ENCODE measurements around the gene FAM89B.

FAM89B gene

GRCh38 chr11:65538915-65539743, 33.2 kb upstream of the FAM89B start:
- no peak overlapping the region for H3K9ac ChIP-seq (ENCODE audit: low read length)
- H3K4me2 ChIP-seq (ENCODE audit: low read depth, low read length, poor library complexity, severe bottlenecking): peak overlapping the region; percentile 49
- H2AFZ ChIP-seq (ENCODE audit: low read depth, low read length, severe bottlenecking): no peak overlapping the region
- H3K4me3 ChIP-seq (ENCODE audit: insufficient read depth, low read length, poor library complexity, severe bottlenecking): no peak overlapping the region
- H3K9me3 ChIP-seq (ENCODE audit: insufficient read depth, low read length): no peaks in the 10 kb centered on the region
- no peak for TF ChIP-seq EZH2phosphoT487 (conservative IDR thresholded peaks at IDR 0.05; ENCODE audit: low read length)
- TF ChIP-seq, protein P1, sequence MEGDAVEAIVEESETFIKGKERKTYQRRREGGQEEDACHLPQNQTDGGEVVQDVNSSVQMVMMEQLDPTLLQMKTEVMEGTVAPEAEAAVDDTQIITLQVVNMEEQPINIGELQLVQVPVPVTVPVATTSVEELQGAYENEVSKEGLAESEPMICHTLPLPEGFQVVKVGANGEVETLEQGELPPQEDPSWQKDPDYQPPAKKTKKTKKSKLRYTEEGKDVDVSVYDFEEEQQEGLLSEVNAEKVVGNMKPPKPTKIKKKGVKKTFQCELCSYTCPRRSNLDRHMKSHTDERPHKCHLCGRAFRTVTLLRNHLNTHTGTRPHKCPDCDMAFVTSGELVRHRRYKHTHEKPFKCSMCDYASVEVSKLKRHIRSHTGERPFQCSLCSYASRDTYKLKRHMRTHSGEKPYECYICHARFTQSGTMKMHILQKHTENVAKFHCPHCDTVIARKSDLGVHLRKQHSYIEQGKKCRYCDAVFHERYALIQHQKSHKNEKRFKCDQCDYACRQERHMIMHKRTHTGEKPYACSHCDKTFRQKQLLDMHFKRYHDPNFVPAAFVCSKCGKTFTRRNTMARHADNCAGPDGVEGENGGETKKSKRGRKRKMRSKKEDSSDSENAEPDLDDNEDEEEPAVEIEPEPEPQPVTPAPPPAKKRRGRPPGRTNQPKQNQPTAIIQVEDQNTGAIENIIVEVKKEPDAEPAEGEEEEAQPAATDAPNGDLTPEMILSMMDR (IDR thresholded peaks at IDR 0.05; ENCODE audit: insufficient read depth, low read length, poor library complexity, severe bottlenecking): no peak
- H3K36me3 ChIP-seq (ENCODE audit: low read length): no peaks in the 10 kb centered on the region
- H3F3A ChIP-seq (ENCODE audit: insufficient read depth): no peaks in the 10 kb centered on the region; the same call in 1 of the 2 replicates
- H3K79me2 ChIP-seq (ENCODE audit: insufficient read depth, low read length): no peaks in the 10 kb centered on the region
- no peaks in the 10 kb centered on the region for H4K20me1 ChIP-seq (ENCODE audit: low read depth, low read length)
- H3K27me3 ChIP-seq (ENCODE audit: low read length): no peaks in the 10 kb centered on the region
- no peak overlapping the region for H3K27ac ChIP-seq (ENCODE audit: low read depth, low read length)
- H3K9me2 ChIP-seq (replicated peaks; ENCODE audit: insufficient read depth, low read length): no peaks in the 10 kb centered on the region

DNA sequence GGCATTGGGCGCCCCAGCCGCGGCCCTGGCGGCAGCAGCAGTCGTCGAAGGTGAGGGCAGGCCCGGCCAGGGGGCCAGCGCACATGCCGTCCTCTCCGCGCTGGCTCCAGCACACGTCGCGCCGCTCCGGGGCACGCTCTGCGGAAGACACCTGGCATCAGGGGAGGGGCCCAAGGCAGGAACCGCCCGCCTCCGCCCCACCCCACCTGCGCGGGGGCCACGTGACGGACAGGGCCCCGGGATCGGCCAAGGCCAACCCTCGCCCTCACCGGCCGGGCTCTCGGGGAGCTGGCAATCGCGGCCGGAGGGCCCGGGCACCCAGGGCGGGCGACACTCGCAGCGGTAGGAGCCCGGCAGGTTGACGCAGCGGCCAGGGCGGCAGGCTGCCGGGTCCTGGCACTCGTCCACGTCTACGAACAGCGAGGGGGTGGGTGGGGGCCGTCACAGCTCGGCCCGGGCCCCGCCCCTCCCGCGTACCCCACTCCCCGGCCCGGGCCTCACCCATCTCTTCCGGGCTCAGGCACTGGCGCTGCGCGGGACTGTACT, 32.5 kb upstream of the FAM89B start:
- Histone ChIP-seq H3K9me2 (replicated peaks; ENCODE audit: insufficient read depth, low read length) (no peaks in the 10 kb centered on the region), H3K27me3 (ENCODE audit: low read length) (no peaks in the 10 kb centered on the region), H3K4me2 (ENCODE audit: low read depth, low read length, poor library complexity, severe bottlenecking) (peak overlapping the region; percentile 49), H2AFZ (ENCODE audit: low read depth, low read length, severe bottlenecking) (peak overlapping the region; percentile 38), H3F3A (ENCODE audit: insufficient read depth) (no peaks in the 10 kb centered on the region; the same call in 1 of the 2 replicates), H3K79me2 (ENCODE audit: insufficient read depth, low read length) (no peaks in the 10 kb centered on the region), H3K9me3 (ENCODE audit: insufficient read depth, low read length) (no peaks in the 10 kb centered on the region), H4K20me1 (ENCODE audit: low read depth, low read length) (no peaks in the 10 kb centered on the region), H3K4me3 (ENCODE audit: insufficient read depth, low read length, poor library complexity, severe bottlenecking) (peak overlapping the region; percentile 47), H3K36me3 (ENCODE audit: low read length) (no peaks in the 10 kb centered on the region), H3K9ac (ENCODE audit: low read length) (peak overlapping the region; percentile 55), H3K27ac (ENCODE audit: low read depth, low read length) (peak overlapping the region; percentile 48)
- no peak for TF ChIP-seq EZH2phosphoT487 (conservative IDR thresholded peaks at IDR 0.05; ENCODE audit: low read length)
- TF ChIP-seq, protein P1 (IDR thresholded peaks at IDR 0.05; ENCODE audit: insufficient read depth, low read length, poor library complexity, severe bottlenecking): no peak

- Histone ChIP-seq H3K9me3 (ENCODE audit: insufficient read depth, low read length) (no peaks in the 10 kb centered on the region), H3K27ac (ENCODE audit: low read depth, low read length) (peak overlapping the region; percentile 48), H3K79me2 (ENCODE audit: insufficient read depth, low read length) (no peaks in the 10 kb centered on the region), H3K4me2 (ENCODE audit: low read depth, low read length, poor library complexity, severe bottlenecking) (peak overlapping the region; percentile 49), H3F3A (ENCODE audit: insufficient read depth) (no peaks in the 10 kb centered on the region; the same call in 1 of the 2 replicates), H2AFZ (ENCODE audit: low read depth, low read length, severe bottlenecking) (peak overlapping the region; percentile 38), H3K9me2 (replicated peaks; ENCODE audit: insufficient read depth, low read length) (no peaks in the 10 kb centered on the region), H3K36me3 (ENCODE audit: low read length) (no peaks in the 10 kb centered on the region), H4K20me1 (ENCODE audit: low read depth, low read length) (no peaks in the 10 kb centered on the region), H3K27me3 (ENCODE audit: low read length) (no peaks in the 10 kb centered on the region), H3K9ac (ENCODE audit: low read length) (peak overlapping the region; percentile 55), H3K4me3 (ENCODE audit: insufficient read depth, low read length, poor library complexity, severe bottlenecking) (peak overlapping the region; percentile 47)
- no peak for TF ChIP-seq EZH2phosphoT487 (conservative IDR thresholded peaks at IDR 0.05; ENCODE audit: low read length)
- TF ChIP-seq, protein P1 (IDR thresholded peaks at IDR 0.05; ENCODE audit: insufficient read depth, low read length, poor library complexity, severe bottlenecking): peak; percentile 79
Measured at GRCh38 chr11:65540290-65541092, 31.8 kb upstream of the FAM89B start.

All from SU-DHL-6 (cell line).